DMS 273 treated with DMSO at 0.1 percent for 48 hours (cell line): Measurements from ENCODE around the gene DOCK1.

Experiments used
- DNase-seq: peaks from one replicate; lab custom pipeline; 2025; lab: John Stamatoyannopoulos, UW

Gene DOCK1

GRCh38 chr10:127467811-127468210, 562.6 kb downstream of the DOCK1 start:
- no peak for DNase-seq

GRCh38 chr10:127468632-127469031, 563.4 kb downstream of the DOCK1 start:
- DNase-seq, result no peak

DNA sequence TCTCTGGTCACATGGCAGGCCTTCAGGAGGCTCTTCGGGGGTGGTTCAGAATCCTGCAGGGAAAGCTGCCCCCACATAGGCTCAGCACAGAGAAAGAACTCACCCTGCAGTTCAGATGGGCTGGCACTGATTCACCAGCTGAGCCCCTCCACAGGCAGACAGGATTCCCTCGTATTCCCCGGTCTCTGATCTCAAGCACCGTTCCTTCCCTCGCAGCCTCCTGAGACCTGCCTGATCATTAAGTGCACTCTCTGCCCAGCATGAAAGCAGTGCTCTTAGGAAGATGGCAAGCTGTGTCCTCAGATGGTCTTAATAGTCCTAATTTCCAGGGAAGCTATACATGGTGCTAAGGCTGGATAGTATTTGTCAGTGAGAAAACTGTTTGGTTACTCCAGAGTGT, 565.7 kb downstream of the DOCK1 start:
- no peak for DNase-seq

- no peak for DNase-seq
These were observed 567.7 kb downstream of the DOCK1 start for GRCh38 chr10:127472976-127473375.

DNA sequence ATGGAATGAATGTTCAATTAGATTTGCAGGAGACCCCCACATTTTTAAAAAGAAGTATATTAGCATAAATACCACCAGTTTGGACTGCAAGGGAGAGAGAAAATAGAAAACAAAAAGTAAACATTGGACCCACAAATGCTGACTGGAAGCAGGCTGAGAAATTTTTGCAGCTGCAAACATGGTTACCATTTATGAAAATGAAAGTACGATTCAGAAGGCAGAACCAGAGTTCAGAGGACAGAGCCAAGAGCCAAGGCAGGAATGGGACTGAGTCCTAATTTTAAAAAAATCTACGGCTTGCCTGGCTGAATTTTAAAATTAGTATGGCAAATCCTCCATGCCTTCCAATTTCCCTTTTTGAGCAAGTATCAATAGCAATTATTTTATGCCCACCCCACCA, 569.3 kb downstream of the DOCK1 start:
- DNase-seq, result no peak

- DNase-seq, result no peak
These were observed 580.1 kb downstream of the DOCK1 start for GRCh38 chr10:127485153-127485857.

DNA sequence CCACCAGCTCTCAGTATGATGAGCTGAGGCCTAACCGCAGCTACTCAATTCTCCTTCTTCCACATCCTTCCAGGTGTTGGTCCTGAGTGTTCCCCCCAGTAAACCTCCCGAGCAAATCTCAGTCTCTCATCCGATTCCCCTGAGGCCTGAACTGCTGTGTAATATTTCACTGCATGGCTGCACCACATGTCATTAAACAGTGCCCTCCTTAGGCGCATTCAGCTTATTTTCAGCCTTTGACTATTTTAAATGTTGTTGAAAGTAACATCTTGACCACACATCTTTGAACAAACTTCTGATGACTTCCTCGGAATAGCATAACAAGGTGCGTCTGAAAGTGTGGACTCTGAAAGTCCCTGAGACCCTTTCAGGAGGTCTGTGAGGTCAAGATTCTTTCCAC, 581.1 kb downstream of the DOCK1 start:
- DNase-seq, result no peak

GRCh38 chr10:127492607-127493250, 587.5 kb downstream of the DOCK1 start:
- no peak for DNase-seq

GRCh38 chr10:127496035-127496434, 590.8 kb downstream of the DOCK1 start:
- DNase-seq, result no peak

- no peak for DNase-seq
These were observed 592.5 kb downstream of the DOCK1 start for GRCh38 chr10:127497685-127498084.

- DNase-seq, result no peak
These were observed 592.9 kb downstream of the DOCK1 start for GRCh38 chr10:127498087-127498486.

GRCh38 chr10:127500127-127500526, 594.9 kb downstream of the DOCK1 start:
- DNase-seq, result no peak
